H1 (cell line): ENCODE measurements around the gene UQCR10. TPM values are rescaled to one million over a fixed set of nuclear protein-coding genes. Genes with fewer than 3 reads are reported as not detected.

Experiments used
- CTCF ChIA-PET: fragments of 300-600 bp; sonication (Branson Sonifier 250); formaldehyde crosslinking; loops from one replicate; lab custom pipeline; 2021; ENCODE audit not compliant: partially characterized antibody; lab: Charles Lee
- POLR2A ChIA-PET: fragments of 300-600 bp; sonication (Branson Sonifier 250); formaldehyde crosslinking; loops from one replicate; lab custom pipeline; 2021; ENCODE audit warnings: inconsistent platforms; ENCODE audit not compliant: partially characterized antibody; lab: Charles Lee
- DNase-seq, 2 experiments: peaks; one replicate each; pipeline versions ENCODE4 v3.0.0 to v3.0.0-alpha.2; 2010 to 2022; ENCODE audit warnings: low spot score in 2 of 2, low read depth in 1 of 2, mixed read lengths in 1 of 2
- FAIRE-seq: peaks from 2 replicates; lab custom pipeline; 2011; peaks lifted over from hg19 to GRCh38; lab: Jason Lieb, UNC
- H2AFZ ChIP-seq: 2 replicates; pipeline ENCODE4 v1.8.1; 2012; ENCODE audit warnings: low read length, inconsistent platforms
- H2AK5ac ChIP-seq: 2 replicates; pipeline ENCODE4 v1.6.1; 2013; ENCODE audit warnings: low read depth, low read length
- H2BK120ac ChIP-seq: replicated peaks from 2 replicates; pipeline ENCODE3; 2013; ENCODE audit warnings: low read depth, low read length, inconsistent platforms
- H2BK12ac ChIP-seq: 2 replicates; pipeline ENCODE4 v1.6.1; 2013; ENCODE audit warnings: low read depth, low read length
- H2BK15ac ChIP-seq: 2 replicates; pipeline ENCODE4 v1.6.1; 2013; ENCODE audit warnings: low read length
- H2BK20ac ChIP-seq: 2 replicates; pipeline ENCODE4 v1.6.1; 2013; ENCODE audit warnings: low read length
- H2BK5ac ChIP-seq: 2 replicates; pipeline ENCODE4 v1.6.1; 2013; ENCODE audit warnings: low read depth, low read length
- H3K14ac ChIP-seq: 2 replicates; pipeline ENCODE4 v1.6.1; 2013; ENCODE audit warnings: inconsistent platforms; ENCODE audit not compliant: insufficient read length
- H3K18ac ChIP-seq: 2 replicates; pipeline ENCODE4 v1.6.1; 2013; ENCODE audit warnings: low read length; ENCODE audit errors: extremely low read depth
- H3K23ac ChIP-seq: 2 replicates; pipeline ENCODE4 v1.6.1; 2013; ENCODE audit warnings: inconsistent platforms; ENCODE audit not compliant: insufficient read length
- H3K23me2 ChIP-seq: 2 replicates; pipeline ENCODE4 v1.6.1; 2013; ENCODE audit warnings: low read depth, low read length
- H3K27ac ChIP-seq: 2 replicates; pipeline ENCODE4 v1.6.1; 2011; ENCODE audit warnings: low read depth, low read length, inconsistent platforms
- H3K27me3 ChIP-seq, 4 experiments: replicated peaks in 1 of 4; 1 replicate in 1 of 4; 2 replicates in 3 of 4; pipeline versions ENCODE4 v1.6.1 to v1.8.1; 2011 to 2013; ENCODE audit warnings: low read length in 3 of 4, mild to moderate bottlenecking in 3 of 4, inconsistent platforms in 2 of 4, mixed read lengths in 2 of 4, moderate library complexity in 1 of 4; ENCODE audit not compliant: control insufficient read depth in 3 of 4, insufficient read depth in 3 of 4; ENCODE audit errors: extremely low read depth in 1 of 4
- H3K36me3 ChIP-seq, 4 experiments: 2 replicates each; pipeline versions ENCODE4 v1.6.1 to v1.8.1; 2011 to 2013; ENCODE audit warnings: mild to moderate bottlenecking in 4 of 4, low read length in 3 of 4, moderate library complexity in 2 of 4, control low read depth in 1 of 4, inconsistent platforms in 1 of 4; ENCODE audit not compliant: insufficient read depth in 4 of 4, control insufficient read depth in 2 of 4
- H3K4ac ChIP-seq: replicated peaks from 2 replicates; pipeline ENCODE3; 2013; ENCODE audit warnings: low read length, low read depth, mixed read lengths, inconsistent platforms; ENCODE audit not compliant: insufficient read length
- H3K4me1 ChIP-seq, 4 experiments: replicated peaks in 1 of 4; 1 replicate in 1 of 4; 2 replicates in 3 of 4; pipeline versions ENCODE4 v1.6.1 to v1.8.1; 2011 to 2013; ENCODE audit warnings: low read length in 3 of 4, inconsistent platforms in 2 of 4, mixed read lengths in 1 of 4; ENCODE audit not compliant: insufficient read depth in 4 of 4, control insufficient read depth in 3 of 4
- H3K4me2 ChIP-seq, 2 experiments: 2 replicates each; pipeline versions ENCODE4 v1.6.1 to v1.8.1; 2011 to 2013; ENCODE audit warnings: low read depth in 2 of 2, low read length in 2 of 2, control low read depth in 1 of 2, inconsistent platforms in 1 of 2, mild to moderate bottlenecking in 1 of 2; ENCODE audit not compliant: insufficient read depth in 1 of 2
- H3K4me3 ChIP-seq, 4 experiments: fragments of 200-600, 300-600 bp in 1 of 4; sonication (generic), shearing (Covaris generic), sonication (Bioruptor Twin) in 1 of 4; 2 replicates each; pipeline versions ENCODE4 v1.5.1 to v1.8.1; 2011 to 2016; ENCODE audit warnings: low read length in 4 of 4, low read depth in 3 of 4, control low read depth in 2 of 4, inconsistent platforms in 2 of 4, mild to moderate bottlenecking in 2 of 4, mixed read lengths in 1 of 4, moderate library complexity in 1 of 4; ENCODE audit not compliant: insufficient read depth in 2 of 4; ENCODE audit errors: extremely low read depth in 1 of 4
- H3K56ac ChIP-seq: replicated peaks from 2 replicates; pipeline ENCODE3; 2013; ENCODE audit warnings: low read depth, mild to moderate bottlenecking, mixed read lengths, low read length, inconsistent platforms; ENCODE audit not compliant: insufficient read length
- H3K79me1 ChIP-seq: 2 replicates; pipeline ENCODE4 v1.6.1; 2013; ENCODE audit warnings: low read depth, low read length, control low read depth
- H3K79me2 ChIP-seq, 2 experiments: 2 replicates each; pipeline versions ENCODE4 v1.6.1 to v1.8.1; 2012 to 2013; ENCODE audit warnings: low read length in 2 of 2, mild to moderate bottlenecking in 2 of 2, inconsistent platforms in 1 of 2; ENCODE audit not compliant: insufficient read depth in 2 of 2, control insufficient read depth in 1 of 2
- H3K9ac ChIP-seq, 4 experiments: replicated peaks in 1 of 4; 1 replicate in 1 of 4; 2 replicates in 3 of 4; pipeline versions ENCODE4 v1.6.1 to v1.8.1; 2011 to 2013; ENCODE audit warnings: low read depth in 3 of 4, low read length in 3 of 4, control low read depth in 2 of 4, mild to moderate bottlenecking in 2 of 4, moderate library complexity in 2 of 4, inconsistent platforms in 1 of 4; ENCODE audit errors: extremely low read depth in 1 of 4
- H3K9me3 ChIP-seq, 2 experiments: 2 replicates each; pipeline versions ENCODE4 v1.6.1 to v1.8.1; 2012 to 2013; ENCODE audit warnings: mild to moderate bottlenecking in 2 of 2, moderate library complexity in 2 of 2, control low read depth in 1 of 2, inconsistent platforms in 1 of 2, low read depth in 1 of 2, low read length in 1 of 2, mixed read lengths in 1 of 2; ENCODE audit not compliant: insufficient read depth in 2 of 2
- H4K20me1 ChIP-seq, 2 experiments: replicated peaks in 1 of 2; 2 replicates each; pipeline versions ENCODE3 to v1.8.1; 2011 to 2013; ENCODE audit warnings: inconsistent platforms in 2 of 2, low read length in 2 of 2, mild to moderate bottlenecking in 1 of 2; ENCODE audit not compliant: insufficient read depth in 2 of 2, control insufficient read depth in 1 of 2
- H4K5ac ChIP-seq: 2 replicates; pipeline ENCODE4 v1.6.1; 2013; ENCODE audit warnings: low read length, low read depth, mixed read lengths, inconsistent platforms; ENCODE audit not compliant: insufficient read length
- H4K8ac ChIP-seq: 2 replicates; pipeline ENCODE4 v1.8.0; 2013; ENCODE audit warnings: mild to moderate bottlenecking, moderate library complexity, low read length, inconsistent platforms; ENCODE audit not compliant: insufficient read depth; ENCODE audit errors: extremely low read depth
- H4K91ac ChIP-seq: replicated peaks from 2 replicates; pipeline ENCODE3; 2013; ENCODE audit warnings: low read length, mixed read lengths, inconsistent platforms; ENCODE audit not compliant: insufficient read length
- ATF2 ChIP-seq: IDR thresholded peaks from 2 replicates; pipeline ENCODE4 v1.6.1; 2012; ENCODE audit warnings: low read length, inconsistent platforms
- CEBPB ChIP-seq: IDR thresholded peaks from 2 replicates; pipeline ENCODE4 v1.6.1; 2012; ENCODE audit warnings: low read depth, low read length
- FOSL1 ChIP-seq: IDR thresholded peaks from 2 replicates; pipeline ENCODE4 v1.6.1; 2011; ENCODE audit warnings: mild to moderate bottlenecking, low read depth, low read length, moderate library complexity; ENCODE audit not compliant: insufficient read depth
- JUND ChIP-seq: IDR thresholded peaks from 2 replicates; pipeline ENCODE4 v1.6.1; 2011; ENCODE audit warnings: mild to moderate bottlenecking, improper control_type of control experiment, low read length
- PHF8 ChIP-seq: fragments of 200-600 bp; sonication (generic); conservative IDR thresholded peaks from 2 replicates; pipeline ENCODE4 v1.7.1; 2012; ENCODE audit warnings: low read depth, mild to moderate bottlenecking, inconsistent platforms, low read length, moderate library complexity
- POLR2AphosphoS5 ChIP-seq: IDR thresholded peaks from 2 replicates; pipeline ENCODE4 v1.6.1; 2011; ENCODE audit warnings: low read depth, low read length
- RXRA ChIP-seq: IDR thresholded peaks from 2 replicates; pipeline ENCODE4 v1.6.1; 2011; ENCODE audit warnings: low read depth, mild to moderate bottlenecking, low read length, moderate library complexity; ENCODE audit not compliant: insufficient read depth
- SIRT6 ChIP-seq: IDR thresholded peaks from one replicate; pipeline ENCODE4 v1.7.1; 2012; ENCODE audit warnings: low read length, inconsistent platforms
- SP1 ChIP-seq: IDR thresholded peaks from 2 replicates; pipeline ENCODE4 v1.6.1; 2011; ENCODE audit warnings: low read depth, low read length
- TAF1 ChIP-seq: IDR thresholded peaks from 2 replicates; pipeline ENCODE4 v1.6.1; 2011; ENCODE audit warnings: mild to moderate bottlenecking, low read depth, low read length
- TAF7 ChIP-seq: optimal IDR thresholded peaks from 2 replicates; pipeline ENCODE3; 2011; ENCODE audit warnings: low read depth, mild to moderate bottlenecking, inconsistent platforms, low read length, moderate library complexity, borderline replicate concordance
- TBP ChIP-seq: IDR thresholded peaks from 2 replicates; pipeline ENCODE4 v1.6.1; 2011; ENCODE audit warnings: low read depth, low read length, improper control_type of control experiment
- USF2 ChIP-seq: IDR thresholded peaks from 2 replicates; pipeline ENCODE4 v1.6.1; 2011; ENCODE audit warnings: low read length, improper control_type of control experiment
- WGBS, 2 experiments: shearing (Covaris generic) in 1 of 2; methylation state at CpG; one replicate each; pipeline versions ENCODE4 v1.1.6 to v1.1.7; 2013 to 2015; ENCODE audit warnings: low lambda C conversion rate in 2 of 2, mixed read lengths in 2 of 2, inconsistent platforms in 1 of 2, low coverage in 1 of 2, missing lambda C conversion rate in 1 of 2; ENCODE audit not compliant: insufficient replicate concordance in 2 of 2, insufficient coverage in 1 of 2, insufficient read length in 1 of 2; ENCODE audit errors: extremely low coverage in 1 of 2, missing lambda C conversion rate in 1 of 2; 5-methylcytosine and 5-hydroxymethylcytosine counted together
- polyA plus RNA-seq, 7 experiments: library from polyadenylated mRNA; depleted of rRNA in 3 of 7; stranded (reverse) in 5 of 7; unstranded in 2 of 7; fragments of >200 nt in 5 of 7; fragments of 200-250 nt in 2 of 7; gene quantifications; 1 replicate in 5 of 7; 2 replicates in 1 of 7; 4 replicates in 1 of 7; pipeline versions ENCODE4 v1.2.1 to v1.2.3, GENCODE V29; 2011 to 2013; ENCODE audit warnings: missing spikeins in 2 of 7, mixed read lengths in 2 of 7
- total RNA-seq: library from RNA; stranded (reverse); fragmentation: NEBNext Ultra II Directional; extraction: Animal tissue kit (Norgen Biotek cat#: 25700); gene quantifications from 2 replicates; pipeline ENCODE4 v1.2.1, GENCODE V29; 2021

UQCR10 gene
- total and polyA plus RNA-seq, 2 of the 8 experiments (the other 6 are each of a cell fraction or from before 2014, with no cell fraction given), result 102 to 260 TPM

- Histone ChIP-seq H4K8ac (no peak overlapping the region), H3K4me1 (no peaks in the 10 kb centered on the region), H3K23me2 (no peaks in the 10 kb centered on the region), H3K4ac (no peak overlapping the region), H4K91ac (no peak overlapping the region), H3K79me1 (no peaks in the 10 kb centered on the region), H3K36me3 (peaks cover 3 to 36% (median 18%) of the 10 kb centered on the region in 4 experiments; a peak in 6 of 8 replicates), H2BK5ac (no peak overlapping the region), H3K23ac (no peak overlapping the region), H3K14ac (no peak overlapping the region), H3K27ac (no peak overlapping the region), H2AFZ (no peak overlapping the region), H4K5ac (no peak overlapping the region), H2BK20ac (no peak overlapping the region), H3K18ac (no peak overlapping the region), H3K9me3 (no peaks in the 10 kb centered on the region), H3K79me2 (no peaks in the 10 kb centered on the region), H3K4me2 (no peak overlapping the region), H4K20me1 (peaks cover 2 to 3% of the 10 kb centered on the region in 2 experiments), H3K4me3 (no peak overlapping the region), H2BK120ac (no peak overlapping the region), H2BK15ac (no peak overlapping the region), H3K56ac (no peak overlapping the region), H2BK12ac (no peak overlapping the region), H3K9ac (no peak overlapping the region), H2AK5ac (no peak overlapping the region), H3K27me3 (no peaks in the 10 kb centered on the region)
- 89% methylated on average over 4 of the region's 4 CpGs; no CpG with 5 or more reads in 1 of the 2 experiments for WGBS, 2 experiments
- FAIRE-seq, result no peak
- DNase-seq, result no peak
- POLR2A ChIA-PET, result no interaction called here
- CTCF ChIA-PET, result interaction anchor here (0.7 to 2.0 kb wide), 7 partner anchors 11 to 288 kb away, joined by 3 to 14 read pairs (median 4); no protein-coding TSS in a partner anchor
- TF ChIP-seq CEBPB (no peak), SIRT6 (no peak), TAF1 (no peak), SP1 (no peak), JUND (no peak), PHF8 (no peak), RXRA (no peak), POLR2AphosphoS5 (no peak), USF2 (no peak), TAF7 (no peak), FOSL1 (no peak), TBP (no peak), ATF2 (no peak)
These were observed 48.4 kb downstream of the UQCR10 start for GRCh38 chr22:29815580-29815979.
